Measurements from ENCODE around the gene DCLRE1C. TPM values are rescaled to one million over a fixed set of nuclear protein-coding genes. Genes with fewer than 3 reads are reported as not detected.
"Not testable (repeated sequence)": the region's sequence is repeated elsewhere in the genome, so short reads cannot be mapped to it uniquely, and the experiment has no call there.

Gene DCLRE1C
- total RNA-seq (10 to 100 TPM; 23.0 to 35.6 (median 27.3) TPM), polyA plus RNA-seq (1 to 10 TPM; 6.8 to 9.2 (median 9.2) TPM)
- long read RNA-seq, donor 1, partial matches to known transcripts, result 0 of 2 reads
- long read RNA-seq, donor 1, other reads (novel, unspliced or antisense), result 0 of 2 reads
- long read RNA-seq, donor 2, result 0 reads

DNA sequence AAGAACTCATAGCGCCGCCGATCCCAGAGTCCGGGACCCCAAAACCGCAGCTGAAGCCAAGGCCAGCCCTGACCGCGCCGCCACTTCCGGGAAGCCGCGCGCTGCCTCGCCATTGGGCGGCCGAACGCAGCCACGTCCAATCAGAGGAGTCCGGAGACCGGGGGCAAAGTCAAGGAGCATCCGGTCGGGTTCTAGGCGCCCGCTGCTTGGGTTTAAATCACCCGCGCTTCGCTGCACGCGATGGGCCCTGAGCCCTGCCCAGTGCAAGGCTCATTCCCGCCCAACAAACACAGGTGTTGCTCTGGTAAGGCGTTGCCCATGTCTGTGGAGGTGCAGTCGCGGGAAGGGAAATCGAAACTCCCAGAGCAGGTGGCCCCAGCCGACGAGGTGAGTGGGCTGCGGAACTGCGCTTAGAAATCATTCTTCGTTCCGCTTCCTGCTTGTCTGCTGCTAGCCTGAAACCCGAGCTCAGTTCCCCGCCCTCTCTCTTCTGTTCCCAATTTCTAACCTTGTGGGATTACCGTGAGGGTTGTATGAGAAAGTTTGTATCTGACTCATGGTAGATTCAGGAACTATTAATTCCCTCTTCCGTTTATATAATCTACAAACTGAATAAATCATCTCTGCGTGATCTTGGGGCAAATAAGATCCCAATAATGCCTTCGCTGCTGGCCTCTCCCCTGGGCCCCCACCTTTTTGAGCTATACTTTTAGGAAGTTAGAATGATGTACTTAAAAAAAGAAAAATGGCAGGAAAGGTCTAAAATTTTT, at the start of gene DCLRE1C:
TSS of gene DCLRE1C (minus strand) at position 96 of the 770 bp plus-strand sequence. CDS start at position 10, 86 bp downstream.
- 0% methylated on average over 17 to 45 of the region's 45 CpGs for WGBS, 5 donors
- TF ChIP-seq POLR2A (IDR thresholded peaks at IDR 0.05) (no peak), POLR2AphosphoS5 (IDR thresholded peaks at IDR 0.05) (peak; percentile 85 to 91 (median 88))
- TF ChIP-seq, protein P1, sequence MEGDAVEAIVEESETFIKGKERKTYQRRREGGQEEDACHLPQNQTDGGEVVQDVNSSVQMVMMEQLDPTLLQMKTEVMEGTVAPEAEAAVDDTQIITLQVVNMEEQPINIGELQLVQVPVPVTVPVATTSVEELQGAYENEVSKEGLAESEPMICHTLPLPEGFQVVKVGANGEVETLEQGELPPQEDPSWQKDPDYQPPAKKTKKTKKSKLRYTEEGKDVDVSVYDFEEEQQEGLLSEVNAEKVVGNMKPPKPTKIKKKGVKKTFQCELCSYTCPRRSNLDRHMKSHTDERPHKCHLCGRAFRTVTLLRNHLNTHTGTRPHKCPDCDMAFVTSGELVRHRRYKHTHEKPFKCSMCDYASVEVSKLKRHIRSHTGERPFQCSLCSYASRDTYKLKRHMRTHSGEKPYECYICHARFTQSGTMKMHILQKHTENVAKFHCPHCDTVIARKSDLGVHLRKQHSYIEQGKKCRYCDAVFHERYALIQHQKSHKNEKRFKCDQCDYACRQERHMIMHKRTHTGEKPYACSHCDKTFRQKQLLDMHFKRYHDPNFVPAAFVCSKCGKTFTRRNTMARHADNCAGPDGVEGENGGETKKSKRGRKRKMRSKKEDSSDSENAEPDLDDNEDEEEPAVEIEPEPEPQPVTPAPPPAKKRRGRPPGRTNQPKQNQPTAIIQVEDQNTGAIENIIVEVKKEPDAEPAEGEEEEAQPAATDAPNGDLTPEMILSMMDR (IDR thresholded peaks at IDR 0.05 in 8 of 11, conservative IDR thresholded peaks at IDR 0.05 in 3 of 11), result peak in 1 of 11 experiments; percentile 12
- peak; percentile 96 for DNase-seq
- no peaks in the 10 kb centered on the region for H3K9me3 ChIP-seq
- intact Hi-C loops (cut with DNase I; ENCODE audit: low total_unique reads), result loop anchor here (10.0 kb wide), 1 partner anchor 141 kb away; the partner anchor contains the start of gene RPP38
- H3K27me3 ChIP-seq (replicated peaks in 1 of 7), result no peaks in the 10 kb centered on the region
- peak within 1 kb of the TSS; percentile 64 to 93 (median 79) for H3K4me3 ChIP-seq
- peak within 1 kb of the TSS; percentile 90 to 97 (median 92) for H3K27ac ChIP-seq
- H3K4me1 ChIP-seq, result peaks cover 15 to 62% (median 50%) of the 10 kb centered on the region in 6 donors
- peaks cover 0 to 7% (median 0%) of the 10 kb centered on the region in 6 donors for H3K36me3 ChIP-seq

DNA sequence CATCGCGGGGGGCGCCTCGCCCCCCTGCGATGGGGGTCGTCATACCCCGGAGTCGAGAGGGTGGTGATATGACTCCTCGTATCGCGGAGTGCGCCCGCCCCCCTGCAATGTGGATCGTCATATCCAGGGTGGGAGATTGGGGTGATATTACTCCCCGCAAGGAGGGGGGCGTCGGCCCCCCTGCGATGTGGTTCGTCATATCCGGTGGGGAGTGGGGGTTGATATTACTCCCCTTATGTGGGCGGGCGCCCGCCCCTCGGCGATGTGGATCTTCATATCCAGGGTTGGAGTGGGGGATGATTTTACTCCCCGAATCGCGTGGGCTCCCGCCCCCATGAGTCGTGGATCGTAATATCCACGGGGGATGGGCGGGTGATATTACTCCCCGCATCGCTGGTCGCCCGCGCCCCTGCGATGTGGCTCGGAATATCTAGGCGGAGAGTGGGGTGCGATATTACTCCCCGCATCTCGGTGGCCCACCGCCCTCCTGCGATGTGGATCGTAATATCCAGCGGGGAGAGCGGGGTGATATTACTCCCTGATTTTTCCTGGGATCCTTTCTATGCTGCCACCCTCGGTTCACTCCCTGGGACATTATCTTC, 42.2 kb upstream of the DCLRE1C start:
- no peaks in the 10 kb centered on the region for H3K36me3 ChIP-seq
- H3K4me1 ChIP-seq, result no peaks in the 10 kb centered on the region
- H3K27ac ChIP-seq, result no peak overlapping the region
- TF ChIP-seq POLR2A (IDR thresholded peaks at IDR 0.05) (no peak), POLR2AphosphoS5 (IDR thresholded peaks at IDR 0.05) (no peak)
- TF ChIP-seq, protein P1 (IDR thresholded peaks at IDR 0.05 in 8 of 11, conservative IDR thresholded peaks at IDR 0.05 in 3 of 11), result no peak
- 66 to 94% (median 88%) methylated on average over 43 to 50 of the region's 50 CpGs for WGBS, 5 donors
- H3K9me3 ChIP-seq, result peaks cover 0 to 5% (median 0%) of the 10 kb centered on the region in 8 donors
- no peak for DNase-seq
- H3K27me3 ChIP-seq (replicated peaks in 1 of 7), result peaks cover 0 to 8% (median 0%) of the 10 kb centered on the region in 7 donors
- intact Hi-C loops (cut with DNase I; ENCODE audit: low total_unique reads), result no loop called here
- no peak overlapping the region for H3K4me3 ChIP-seq

DNA sequence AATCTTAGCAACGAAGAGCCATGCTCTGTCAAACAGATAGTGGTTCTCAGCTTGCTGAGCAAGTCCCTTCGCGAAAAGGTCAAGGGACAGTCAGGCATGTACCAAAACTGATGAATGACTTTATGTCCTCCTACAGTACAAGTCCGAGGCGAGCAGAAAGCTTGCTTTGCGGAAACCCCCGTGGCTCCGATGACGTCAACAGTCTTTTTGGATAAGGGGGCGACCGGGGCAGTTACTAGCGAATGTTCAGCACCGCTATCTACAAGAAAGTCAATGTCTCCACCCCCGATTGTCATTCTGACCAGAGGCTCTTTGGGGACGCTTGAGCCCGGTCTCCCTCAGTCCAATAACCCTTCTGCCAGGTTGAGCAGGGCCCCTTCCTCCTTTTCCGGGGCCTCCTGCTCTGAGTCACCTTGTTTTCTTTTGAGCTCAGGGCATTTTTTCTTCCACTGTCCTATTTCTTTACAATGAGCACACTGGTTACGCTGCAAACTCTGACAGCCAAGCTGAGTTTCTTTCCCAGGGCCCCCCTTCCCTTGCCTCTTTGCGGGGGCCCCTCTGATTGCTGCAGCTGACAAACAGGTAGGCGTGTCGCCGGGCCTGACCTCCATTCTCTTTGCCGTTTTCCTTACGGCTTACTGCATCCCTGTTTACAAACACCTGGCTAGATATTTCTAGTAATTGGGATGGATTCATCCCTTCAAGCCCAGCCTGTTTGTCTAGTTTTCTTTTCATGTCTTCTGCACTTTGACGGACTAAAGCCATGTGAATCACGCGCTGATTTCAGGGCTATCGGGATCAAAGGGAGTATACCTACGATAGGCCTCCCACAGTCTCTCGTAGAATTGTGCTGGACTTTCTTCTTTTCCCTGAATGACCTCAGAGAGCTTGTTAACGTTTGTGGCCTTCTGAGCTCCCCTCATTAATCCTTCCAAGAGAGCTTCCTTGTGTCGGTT, 39.9 kb upstream of the DCLRE1C start:
- H3K4me1 ChIP-seq; DNase-seq; H3K4me3 ChIP-seq; H3K36me3 ChIP-seq; H3K9me3 ChIP-seq; H3K27ac ChIP-seq; H3K27me3 ChIP-seq (replicated peaks in 1 of 7); intact Hi-C loops (cut with DNase I; ENCODE audit: low total_unique reads): not testable (repeated sequence)
- 71 to 83% (median 82%) methylated on average over 32 of the region's 32 CpGs for WGBS, 5 donors

DNA sequence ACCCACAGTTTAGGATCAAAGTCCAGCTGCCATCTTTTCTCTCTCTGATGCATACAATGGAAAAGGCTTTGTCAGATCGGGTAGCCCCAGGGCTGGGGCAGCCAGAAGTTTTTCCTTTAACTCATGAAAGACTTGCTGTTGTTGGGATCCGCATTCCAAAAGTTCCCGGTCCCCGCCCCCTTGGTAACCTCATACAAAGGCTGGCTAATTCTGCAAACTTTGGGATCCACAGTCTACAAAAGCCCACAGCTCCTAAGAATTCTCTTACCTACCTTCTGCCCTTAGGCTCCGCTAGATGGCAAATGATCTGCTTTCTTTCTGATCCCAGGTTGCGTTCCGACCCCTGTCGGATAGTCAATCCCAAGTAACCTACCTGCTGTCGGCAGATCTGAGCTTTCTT, 38.4 kb upstream of the DCLRE1C start:
- H3K36me3 ChIP-seq; DNase-seq; intact Hi-C loops (cut with DNase I; ENCODE audit: low total_unique reads); H3K4me3 ChIP-seq; H3K4me1 ChIP-seq; H3K27me3 ChIP-seq (replicated peaks in 1 of 7); H3K27ac ChIP-seq; H3K9me3 ChIP-seq: not testable (repeated sequence)
- WGBS, 5 donors, result 89 to 96% (median 92%) methylated on average over 8 to 9 of the region's 9 CpGs

Measured in spleen (tissue), 13 donors.